Esophagus muscularis mucosa (tissue), 4 donors: ENCODE measurements around the gene SCGB2B2.

Experiments used
- EP300 ChIP-seq: sonication (generic); formaldehyde crosslinking; IDR thresholded peaks from one replicate; pipeline ENCODE4 v1.6.1; 2017; ENCODE audit warnings: antibody characterized with exemption
- POLR2A ChIP-seq: fragments of 450-650 bp; IDR thresholded peaks from one replicate; pipeline ENCODE4 v1.6.1; 2017; ENCODE audit warnings: antibody characterized with exemption, moderate library complexity, mild to moderate bottlenecking, low read depth
- POLR2AphosphoS5 ChIP-seq, 2 donors: sonication (generic); formaldehyde crosslinking; IDR thresholded peaks; one replicate each; pipeline ENCODE4 v1.6.1; 2017; ENCODE audit warnings: antibody characterized with exemption in 2 of 2
- TF ChIP-seq, protein P1 (sequence below), 3 experiments: fragments of 200-600 bp in 2 of 3; fragments of 450-650 bp in 1 of 3; sonication (generic) in 2 of 3; IDR thresholded peaks; one replicate each; pipeline ENCODE4 v1.5.1; 2017 to 2019; ENCODE audit warnings: antibody characterized with exemption in 3 of 3, mild to moderate bottlenecking in 2 of 3, moderate library complexity in 1 of 3

DNA sequence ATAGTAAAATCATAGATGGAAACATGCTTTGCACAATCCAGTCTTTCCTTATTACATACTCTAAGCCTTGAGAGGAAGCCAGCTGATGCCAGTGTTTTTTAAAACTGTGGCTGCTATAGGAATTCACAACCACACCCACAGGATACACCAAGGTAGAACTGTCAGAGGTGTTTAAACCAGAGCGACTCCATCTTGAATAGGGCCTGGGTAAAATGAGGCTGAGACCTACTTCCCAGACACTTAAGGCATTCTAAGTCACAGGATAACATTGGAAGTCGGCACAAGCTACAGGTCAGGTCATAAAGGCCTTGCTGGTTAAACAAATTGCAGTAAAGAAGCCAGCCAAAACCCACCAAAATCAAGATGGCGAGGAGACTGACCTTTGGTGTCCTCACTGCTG, 1.7 kb downstream of the SCGB2B2 start:
- TF ChIP-seq, protein P1, sequence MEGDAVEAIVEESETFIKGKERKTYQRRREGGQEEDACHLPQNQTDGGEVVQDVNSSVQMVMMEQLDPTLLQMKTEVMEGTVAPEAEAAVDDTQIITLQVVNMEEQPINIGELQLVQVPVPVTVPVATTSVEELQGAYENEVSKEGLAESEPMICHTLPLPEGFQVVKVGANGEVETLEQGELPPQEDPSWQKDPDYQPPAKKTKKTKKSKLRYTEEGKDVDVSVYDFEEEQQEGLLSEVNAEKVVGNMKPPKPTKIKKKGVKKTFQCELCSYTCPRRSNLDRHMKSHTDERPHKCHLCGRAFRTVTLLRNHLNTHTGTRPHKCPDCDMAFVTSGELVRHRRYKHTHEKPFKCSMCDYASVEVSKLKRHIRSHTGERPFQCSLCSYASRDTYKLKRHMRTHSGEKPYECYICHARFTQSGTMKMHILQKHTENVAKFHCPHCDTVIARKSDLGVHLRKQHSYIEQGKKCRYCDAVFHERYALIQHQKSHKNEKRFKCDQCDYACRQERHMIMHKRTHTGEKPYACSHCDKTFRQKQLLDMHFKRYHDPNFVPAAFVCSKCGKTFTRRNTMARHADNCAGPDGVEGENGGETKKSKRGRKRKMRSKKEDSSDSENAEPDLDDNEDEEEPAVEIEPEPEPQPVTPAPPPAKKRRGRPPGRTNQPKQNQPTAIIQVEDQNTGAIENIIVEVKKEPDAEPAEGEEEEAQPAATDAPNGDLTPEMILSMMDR (IDR thresholded peaks at IDR 0.05): no peak
- TF ChIP-seq POLR2A: no peak
- no peak for TF ChIP-seq POLR2AphosphoS5 (IDR thresholded peaks at IDR 0.05)
- TF ChIP-seq EP300: no peak
